GM18873 (cell line): ENCODE measurements around the gene MACROD2.
"Not testable (repeated sequence)": the region's sequence is repeated elsewhere in the genome, so short reads cannot be mapped to it uniquely, and the experiment has no call there.

Experiments
- ATAC-seq: cut with Tn5 transposase; IDR thresholded peaks from one replicate; pipeline ENCODE4 v1.9.1; 2021; ENCODE audit warnings: mild to moderate bottlenecking, moderate library complexity, moderate number of reproducible peaks; ENCODE audit not compliant: unreplicated experiment, low FRiP score

Gene MACROD2

GRCh38 chr20:15091421-15092037 is 1096.2 kb downstream of the MACROD2 start:
- ATAC-seq: no peak

GRCh38 chr20:15098351-15098750 is 1103.0 kb downstream of the MACROD2 start:
- no peak for ATAC-seq

- ATAC-seq: no peak
Measured at GRCh38 chr20:15099130-15099529, 1103.8 kb downstream of the MACROD2 start.

DNA sequence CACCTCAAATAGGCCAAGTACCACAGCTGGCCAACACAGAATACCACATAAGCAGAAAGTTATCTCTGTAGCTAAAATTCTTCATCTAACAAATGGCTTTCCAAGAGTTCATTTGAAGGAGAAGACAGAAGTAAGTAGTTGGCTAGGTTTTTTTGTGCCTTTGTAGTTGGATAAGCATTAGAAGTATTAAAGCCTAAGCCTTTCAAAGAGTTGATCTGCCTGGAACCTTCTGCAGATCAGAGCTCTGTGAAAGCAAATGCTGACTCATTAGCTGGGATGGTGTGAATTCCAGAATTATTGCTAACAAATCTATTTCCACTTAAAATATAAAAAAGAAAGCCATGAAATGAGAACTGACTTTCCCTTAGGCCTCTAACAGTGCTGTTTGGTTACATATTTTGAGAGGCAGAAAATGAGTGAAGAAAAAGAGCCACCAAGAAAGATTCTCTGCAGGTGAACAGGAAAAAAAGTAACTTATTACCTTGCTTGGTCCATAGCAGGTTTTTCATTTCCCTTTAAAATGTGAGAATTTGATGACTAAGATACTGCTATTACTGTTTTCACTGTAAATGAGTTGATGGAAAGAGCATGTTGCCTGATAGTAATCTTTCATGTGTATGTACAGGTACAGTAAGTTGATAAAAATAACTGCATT is 1105.3 kb downstream of the MACROD2 start:
- ATAC-seq: no peak

GRCh38 chr20:15107931-15108330 is 1112.6 kb downstream of the MACROD2 start:
- no peak for ATAC-seq

- no peak for ATAC-seq
Measured at GRCh38 chr20:15109494-15109893, 1114.2 kb downstream of the MACROD2 start.

DNA sequence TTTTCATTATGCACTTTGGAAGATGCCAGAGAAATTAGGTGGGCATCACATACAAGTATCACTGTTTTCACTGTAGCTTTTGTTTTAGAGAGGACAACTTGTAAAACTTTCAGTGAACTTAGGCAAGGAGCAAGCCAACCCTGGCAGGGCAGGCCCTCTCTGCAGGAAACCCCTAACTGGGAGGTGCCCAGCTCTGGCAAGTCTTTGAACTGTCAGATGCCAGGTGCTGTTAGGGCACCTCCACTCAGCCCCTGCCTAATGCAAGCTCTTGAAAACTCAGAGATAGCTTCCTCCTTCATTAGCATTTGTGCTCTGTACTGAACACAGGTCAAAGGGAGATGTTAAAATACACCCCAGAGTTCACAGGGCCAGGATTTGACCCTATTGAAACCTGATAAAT is 1116.3 kb downstream of the MACROD2 start:
- no peak for ATAC-seq

DNA sequence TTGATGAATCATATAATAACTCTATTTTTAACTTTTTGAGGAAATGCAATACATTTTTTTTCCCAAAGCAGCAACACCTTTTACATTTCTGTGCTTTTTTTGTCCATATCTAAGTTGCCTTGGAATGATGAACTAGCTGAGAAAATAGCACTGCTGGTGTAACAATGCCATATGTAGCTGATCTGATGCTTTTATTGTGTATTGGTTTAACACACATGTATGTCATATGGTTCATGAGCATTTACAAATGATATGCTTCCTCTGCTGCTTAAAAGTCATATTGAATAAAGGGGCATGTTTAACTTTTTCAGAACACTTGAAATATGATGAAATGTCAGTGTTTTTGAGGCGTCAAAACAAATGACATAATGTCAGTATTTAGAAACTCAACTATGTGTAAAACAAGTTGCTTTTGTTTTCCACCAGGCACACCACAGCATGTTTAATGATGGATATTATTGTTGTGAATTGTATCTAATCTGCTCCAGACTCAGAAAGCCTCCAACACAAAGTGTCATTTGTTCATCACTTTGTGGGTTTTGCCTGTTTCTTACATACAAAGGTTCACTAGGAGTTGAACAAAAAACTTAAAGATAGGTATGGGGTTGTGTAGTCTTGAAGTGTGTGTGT is 1117.9 kb downstream of the MACROD2 start:
- ATAC-seq: no peak

DNA sequence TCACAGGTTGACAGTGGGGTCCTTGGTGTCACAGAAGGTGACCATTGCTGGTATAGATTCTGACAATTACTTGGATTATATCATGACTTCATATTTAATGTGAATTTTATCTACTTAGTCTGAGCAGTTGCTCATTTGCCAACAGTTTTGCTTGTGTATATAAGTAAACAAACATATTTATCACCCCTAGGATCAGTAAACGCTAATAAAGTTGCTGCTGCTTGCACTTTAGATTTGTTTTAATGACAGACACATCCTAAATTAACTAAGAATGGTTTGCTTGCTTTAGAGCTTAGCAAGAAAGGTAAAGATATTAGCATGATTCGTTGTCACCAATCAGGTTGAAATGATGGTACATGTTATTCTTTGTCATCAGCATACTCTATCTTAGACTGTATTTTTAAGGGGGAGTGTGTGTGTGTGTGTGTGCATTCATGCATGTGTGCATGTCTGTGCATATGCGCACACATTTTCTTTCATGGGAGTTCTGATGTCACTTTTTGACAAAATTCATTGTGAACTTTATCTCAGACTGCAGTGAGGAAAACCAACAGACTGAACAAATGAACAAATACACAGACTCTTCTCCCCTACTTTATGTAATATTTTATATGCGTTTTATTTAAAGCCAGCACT is 1124.7 kb downstream of the MACROD2 start:
- ATAC-seq: no peak

- no peak for ATAC-seq
Measured at GRCh38 chr20:15122613-15123012, 1127.3 kb downstream of the MACROD2 start.

DNA sequence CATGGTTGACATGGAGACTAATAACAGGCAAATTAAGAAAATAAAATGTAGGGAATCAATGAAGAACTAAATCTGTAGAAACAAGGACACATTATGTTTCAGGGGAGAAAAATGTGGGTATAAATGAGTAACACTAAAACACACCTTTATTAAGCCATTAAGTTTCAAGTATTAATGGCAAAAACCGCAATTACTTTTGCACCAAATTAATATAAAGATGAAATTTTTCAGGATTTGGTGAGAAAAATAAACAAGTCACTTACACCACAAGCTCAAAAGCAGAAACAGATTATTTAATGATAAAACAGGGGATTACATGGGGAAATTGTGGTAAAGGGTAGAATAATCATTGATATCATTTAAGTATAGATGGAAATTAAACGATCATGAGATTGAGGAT is 1135.9 kb downstream of the MACROD2 start:
- ATAC-seq: no peak

- no peak for ATAC-seq
Measured at GRCh38 chr20:15138548-15139126, 1143.3 kb downstream of the MACROD2 start.

DNA sequence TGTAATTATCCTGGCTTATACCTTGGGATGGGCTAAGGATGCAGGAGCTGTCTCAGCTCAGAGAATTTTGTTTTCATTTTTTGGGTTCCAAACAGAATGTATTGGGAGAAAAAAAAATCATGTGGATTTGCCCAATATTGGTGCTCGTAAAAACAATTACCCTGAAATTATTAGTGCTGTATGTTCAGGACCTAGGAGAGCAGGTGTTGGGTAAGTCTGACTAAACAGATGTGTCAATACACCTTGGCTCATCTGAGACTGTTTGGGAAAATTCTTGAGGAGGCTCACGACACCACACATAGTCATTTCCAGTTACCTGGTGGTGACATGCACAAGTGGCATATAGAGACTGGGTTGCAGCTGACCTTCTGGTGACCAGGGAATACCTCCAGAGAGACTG is 1144.2 kb downstream of the MACROD2 start:
- ATAC-seq: no peak

DNA sequence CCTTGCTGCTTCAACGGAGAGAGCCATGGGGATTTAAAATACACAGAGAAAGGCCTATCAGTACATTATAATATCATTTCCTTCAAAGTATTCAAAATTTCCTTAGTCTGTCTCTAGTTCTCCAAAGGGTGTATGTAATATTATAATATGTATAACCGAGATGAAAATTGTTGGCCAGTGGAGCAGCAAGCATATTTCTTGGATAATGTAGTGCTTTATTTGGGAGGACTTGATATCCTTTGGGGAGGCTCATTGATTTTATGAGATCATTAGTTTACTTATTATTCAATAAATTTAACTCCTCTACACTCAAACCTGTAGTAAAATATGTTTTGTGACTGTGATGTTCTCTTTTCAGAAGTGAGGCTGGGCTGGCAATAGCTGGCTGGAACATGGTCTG is 1145.0 kb downstream of the MACROD2 start:
- ATAC-seq: no peak

DNA sequence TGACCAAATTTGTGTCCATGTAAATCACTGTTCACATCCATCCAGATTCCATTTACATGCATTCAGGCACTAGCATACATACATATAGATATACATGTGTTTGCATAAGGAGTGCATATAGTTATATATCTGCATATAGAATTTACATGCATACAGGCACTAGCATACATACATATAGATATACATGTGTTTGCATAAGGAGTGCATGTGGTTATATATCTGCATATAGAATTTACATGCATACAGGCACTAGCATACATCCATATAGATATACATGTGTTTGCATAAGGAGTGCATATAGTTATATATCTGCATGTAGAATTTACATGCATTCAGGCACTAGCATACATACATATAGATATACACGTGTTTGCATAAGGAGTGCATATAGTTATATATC is 1145.6 kb downstream of the MACROD2 start:
- ATAC-seq: not testable (repeated sequence)

DNA sequence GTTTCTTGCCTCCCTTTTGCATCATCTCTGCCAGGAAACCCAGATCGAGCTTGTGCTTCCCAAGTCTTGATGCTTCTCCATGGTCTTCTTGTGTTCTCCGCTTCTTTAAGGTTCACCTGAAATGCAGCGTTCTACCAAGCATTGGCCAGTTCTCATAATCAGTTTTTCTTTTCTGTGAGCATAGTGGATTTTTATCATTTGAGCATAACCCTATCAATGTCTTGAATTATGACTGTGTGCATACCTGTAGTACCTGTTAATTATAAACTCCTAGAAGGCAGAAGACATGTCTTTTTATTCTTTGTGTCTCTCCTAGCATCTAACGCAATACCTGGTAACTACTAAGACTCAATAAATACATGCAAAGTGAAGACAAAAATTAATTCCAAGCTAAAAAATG is 1146.5 kb downstream of the MACROD2 start:
- no peak for ATAC-seq

DNA sequence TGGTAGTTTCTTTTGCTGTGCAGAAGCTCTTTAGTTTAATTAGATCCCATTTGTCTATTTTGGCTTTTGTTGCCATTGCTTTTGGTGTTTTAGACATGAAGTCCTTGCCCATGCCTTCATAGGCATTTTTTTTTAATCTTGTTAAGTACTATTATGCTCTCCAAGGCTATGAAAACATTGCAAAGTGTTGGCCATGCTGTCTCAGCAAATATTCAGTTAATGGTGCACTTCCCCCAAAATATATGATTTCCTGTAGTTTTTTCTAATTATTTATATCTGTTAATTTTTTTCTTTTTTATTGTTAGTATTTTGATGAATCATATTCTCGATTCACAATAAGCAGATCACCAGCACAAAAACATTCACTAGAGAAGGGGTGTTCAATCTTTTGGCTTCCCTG is 1148.2 kb downstream of the MACROD2 start:
- ATAC-seq: no peak

DNA sequence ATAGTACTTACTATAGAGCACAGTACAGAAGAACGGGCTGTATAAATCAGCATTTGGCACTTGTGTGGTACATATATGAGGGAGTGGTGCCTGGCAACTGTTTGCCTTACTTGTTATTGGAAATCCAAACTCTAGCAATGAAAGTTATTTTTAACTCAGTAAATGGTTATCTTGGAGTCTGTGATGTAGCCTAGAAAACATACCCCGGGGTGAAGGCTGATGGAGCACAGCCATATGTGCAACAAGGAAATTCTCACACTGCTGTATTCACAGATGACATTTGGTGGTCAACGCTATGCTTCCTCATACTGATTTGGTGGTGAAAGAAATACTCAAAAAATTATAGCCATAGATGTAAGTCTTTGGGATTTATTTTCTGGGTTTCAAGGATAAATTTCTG is 1149.6 kb downstream of the MACROD2 start:
- ATAC-seq: no peak

GRCh38 chr20:15146948-15147347 is 1151.6 kb downstream of the MACROD2 start:
- no peak for ATAC-seq

DNA sequence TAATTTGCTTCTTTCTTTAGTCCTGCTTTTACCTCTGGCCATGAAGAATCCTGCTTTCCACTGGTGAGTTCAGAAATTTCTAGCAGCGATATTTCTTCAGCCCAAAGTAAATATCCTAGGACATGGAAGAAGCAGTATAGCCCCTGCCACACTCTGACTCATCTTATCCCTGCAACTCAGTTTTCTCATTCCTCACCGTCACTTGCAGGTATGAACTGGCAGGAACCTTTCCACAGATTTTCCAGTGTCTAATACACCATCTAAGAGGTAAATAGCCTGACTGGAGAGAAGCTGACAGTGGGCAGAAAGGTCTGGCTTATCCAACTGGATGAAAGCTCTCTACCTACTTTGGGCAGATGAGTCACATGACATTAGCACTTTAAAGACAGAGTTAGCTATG is 1158.8 kb downstream of the MACROD2 start:
- no peak for ATAC-seq

DNA sequence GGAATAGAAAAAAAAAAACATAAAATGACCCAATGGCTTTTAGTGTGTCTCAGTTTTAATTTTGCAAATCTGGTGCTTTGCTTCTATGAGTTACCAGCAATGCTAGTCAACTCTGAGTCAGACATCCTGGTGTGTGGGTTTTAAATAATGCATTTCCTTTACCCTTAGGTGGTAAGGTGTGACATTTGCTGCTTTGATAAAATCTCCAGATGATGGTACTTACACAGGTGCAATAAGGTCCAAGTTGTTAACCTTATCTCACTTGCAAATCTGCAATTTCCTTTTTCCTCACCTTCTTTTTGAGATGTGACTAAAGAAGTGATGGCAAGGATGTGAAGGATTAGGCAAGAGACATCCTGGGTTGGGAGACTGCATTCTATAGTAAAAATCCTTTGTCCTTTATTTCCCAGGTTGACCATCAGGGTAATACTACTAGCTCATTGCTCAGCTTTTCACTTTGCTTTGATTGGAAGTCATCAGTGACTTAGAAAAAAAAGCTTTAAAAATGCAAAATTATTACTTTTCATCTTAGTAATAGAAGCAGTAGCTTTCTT is 1160.6 kb downstream of the MACROD2 start:
- ATAC-seq: no peak
